Fibroblast of skin of scalp (primary cell): Measurements from ENCODE around the gene SCAPER.
"Not testable (repeated sequence)": the region's sequence is repeated elsewhere in the genome, so short reads cannot be mapped to it uniquely, and the experiment has no call there.

Experiments
- DNase-seq: peaks from one replicate; pipeline ENCODE4 v3.0.0-alpha.2; 2013

The SCAPER gene

DNA sequence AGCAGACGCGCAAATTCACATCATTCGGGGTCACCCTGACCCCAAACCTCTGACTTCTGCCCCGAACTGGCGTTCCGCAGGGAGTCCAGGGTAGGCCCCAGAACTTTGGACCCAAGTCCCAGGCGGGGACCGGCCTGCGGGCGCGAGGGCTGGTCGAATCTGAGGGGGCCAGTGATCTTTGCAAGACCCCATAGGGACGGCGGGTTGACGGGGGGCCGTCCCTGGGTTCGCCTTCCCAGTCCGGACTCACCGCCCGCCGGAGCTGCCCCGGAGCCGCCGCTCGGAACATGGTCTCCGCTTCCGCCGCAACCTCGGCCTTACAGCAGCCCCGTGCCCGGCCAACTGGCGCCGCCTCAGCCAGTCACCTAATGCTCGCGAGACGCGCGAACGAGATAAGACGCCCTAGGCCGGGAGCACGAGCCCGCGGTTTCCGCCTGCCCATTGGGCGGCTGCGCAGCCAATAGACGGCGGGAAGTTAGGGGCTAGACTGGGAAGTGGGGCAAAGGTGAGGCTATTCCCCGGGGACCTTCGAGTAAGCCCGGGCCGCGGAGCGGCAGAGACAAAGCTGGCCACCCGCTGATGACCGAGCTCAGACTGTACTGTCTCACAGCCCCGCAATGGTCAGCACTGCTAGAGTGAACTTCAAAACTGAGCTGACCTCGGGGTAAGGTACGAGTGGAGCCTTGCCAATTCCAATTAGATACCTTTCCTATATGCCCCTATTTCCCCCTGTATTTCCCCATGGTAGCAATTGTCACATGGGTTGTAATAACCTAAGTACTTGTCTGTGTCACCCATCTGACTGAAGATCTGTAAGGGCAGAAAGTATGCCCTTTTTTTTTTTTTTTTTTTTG lies 593.8 kb downstream of the SCAPER start, which contains the start of gene ETFA:
ETFA (minus strand) TSS at position 370 of the 854 bp plus-strand sequence; CDS start at position 289, 81 bp downstream.
- DNase-seq, result peak; percentile 98

DNA sequence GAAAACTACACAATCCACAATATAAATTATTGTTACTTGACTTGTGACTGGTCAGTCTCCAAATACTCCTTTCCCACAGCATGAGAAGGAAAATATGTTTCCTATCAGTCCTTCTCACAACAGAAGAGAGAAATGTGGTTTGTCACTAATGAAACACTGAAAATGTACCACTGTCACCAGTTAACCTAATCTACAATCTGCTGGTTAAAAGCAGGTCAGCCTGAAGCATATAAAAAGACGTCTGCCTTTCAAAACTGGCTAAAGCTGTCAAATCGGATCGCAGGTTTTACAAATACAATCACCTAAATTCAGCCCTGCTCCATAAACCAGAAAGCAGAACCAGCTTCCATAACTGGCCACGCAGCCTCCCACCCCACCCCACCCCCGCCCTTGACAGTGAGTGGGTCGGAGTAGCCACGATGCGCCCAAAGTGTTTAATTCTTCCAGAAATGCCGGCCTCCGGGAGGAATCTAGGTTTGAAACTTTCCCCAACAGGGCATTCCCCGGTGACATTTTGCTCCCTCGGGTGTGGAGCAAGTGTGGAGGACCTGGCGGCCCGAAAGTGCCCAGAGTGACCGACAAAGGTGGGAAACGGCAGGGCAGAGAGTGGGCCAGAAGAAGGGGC lies 594.6 kb downstream of the SCAPER start:
- peak; percentile 14 for DNase-seq

DNA sequence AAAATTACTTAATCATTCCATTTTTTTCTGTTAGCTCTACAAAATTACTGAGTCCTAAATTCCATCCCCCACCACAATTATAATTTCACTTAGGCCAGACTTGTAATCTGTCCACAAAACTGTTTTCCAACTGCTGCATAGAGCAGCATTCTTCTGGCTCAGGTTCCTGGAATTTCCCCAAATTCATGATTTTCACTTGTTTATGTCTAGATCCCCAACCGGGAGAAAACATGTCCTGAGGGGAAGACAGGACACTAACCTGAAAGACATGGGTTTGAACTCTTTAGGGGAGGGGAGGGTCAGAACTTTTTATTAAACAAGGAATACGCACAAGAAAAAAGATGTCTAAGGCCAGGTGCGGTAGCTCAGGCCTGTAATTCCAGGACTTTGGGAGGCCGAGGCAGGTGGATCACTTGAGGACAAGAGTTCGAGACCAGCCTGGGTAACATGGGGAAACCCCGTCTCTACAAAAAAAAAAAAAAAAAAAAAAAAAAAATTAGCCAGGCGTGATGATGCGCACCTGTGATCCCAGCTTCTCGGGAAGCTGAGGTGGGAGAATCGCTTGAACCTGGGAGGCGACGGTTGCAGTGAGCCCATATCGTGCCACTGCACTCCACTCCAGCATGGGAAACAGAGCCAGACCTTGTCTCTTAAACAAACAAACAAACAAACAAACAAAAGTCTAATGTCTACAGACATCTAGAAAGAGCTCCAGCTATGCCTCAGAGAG lies 595.4 kb downstream of the SCAPER start:
- no peak for DNase-seq

DNA sequence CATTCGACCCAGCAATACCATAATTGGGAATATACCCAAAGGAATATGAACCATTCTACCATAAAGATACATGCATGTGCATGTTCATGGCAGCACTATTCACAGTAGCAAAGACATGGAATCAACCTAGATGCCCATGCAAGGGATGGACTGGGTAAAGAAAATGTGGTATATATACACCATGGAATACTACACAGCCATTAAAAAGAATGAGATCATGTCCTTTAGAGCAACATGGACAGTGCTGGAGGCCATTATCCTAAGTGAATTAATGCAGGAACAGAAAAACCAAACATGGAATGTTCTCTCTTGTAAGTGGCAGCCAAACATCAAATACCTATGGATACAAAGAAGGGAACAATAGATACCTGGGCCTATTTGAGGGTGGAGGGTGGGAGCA lies 601.2 kb downstream of the SCAPER start:
- DNase-seq, result no peak

DNA sequence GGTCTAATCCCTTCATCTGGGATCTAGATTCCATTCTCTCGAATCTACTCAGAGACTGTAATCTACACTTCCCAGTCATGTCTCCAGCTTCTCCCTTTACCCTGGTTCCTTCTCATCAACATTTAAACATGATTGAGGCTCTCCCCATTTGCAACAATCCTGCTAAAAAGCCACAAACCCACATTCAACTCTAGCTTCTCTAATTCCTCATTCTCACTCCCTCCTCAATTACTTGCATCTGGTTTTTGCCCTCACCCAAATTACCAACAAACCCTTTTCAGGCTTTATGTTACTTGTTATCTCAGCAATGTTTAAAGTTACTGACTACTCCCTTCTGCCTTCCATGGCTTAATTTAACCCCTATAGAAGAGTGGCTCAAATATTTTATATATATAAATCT lies 605.4 kb downstream of the SCAPER start:
- no peak for DNase-seq

DNA sequence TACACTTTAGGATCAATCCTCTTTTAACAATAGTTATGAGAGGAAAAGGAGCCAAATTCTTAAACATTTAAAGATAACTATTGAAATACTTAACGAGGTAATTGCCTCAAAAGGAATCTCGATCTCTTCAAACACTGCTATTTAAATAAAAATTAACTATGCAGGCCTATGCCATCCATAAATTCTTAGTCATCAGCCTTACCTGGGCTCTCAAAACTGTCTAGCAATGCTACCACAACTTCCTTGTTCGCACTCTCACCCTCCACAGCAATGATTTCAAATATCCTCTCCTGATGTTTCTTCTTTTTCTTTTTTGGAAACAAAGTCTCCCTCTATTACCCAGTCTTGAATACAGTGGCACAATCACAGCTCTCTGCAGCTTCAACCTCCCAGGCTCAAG lies 606.2 kb downstream of the SCAPER start:
- DNase-seq, result no peak

DNA sequence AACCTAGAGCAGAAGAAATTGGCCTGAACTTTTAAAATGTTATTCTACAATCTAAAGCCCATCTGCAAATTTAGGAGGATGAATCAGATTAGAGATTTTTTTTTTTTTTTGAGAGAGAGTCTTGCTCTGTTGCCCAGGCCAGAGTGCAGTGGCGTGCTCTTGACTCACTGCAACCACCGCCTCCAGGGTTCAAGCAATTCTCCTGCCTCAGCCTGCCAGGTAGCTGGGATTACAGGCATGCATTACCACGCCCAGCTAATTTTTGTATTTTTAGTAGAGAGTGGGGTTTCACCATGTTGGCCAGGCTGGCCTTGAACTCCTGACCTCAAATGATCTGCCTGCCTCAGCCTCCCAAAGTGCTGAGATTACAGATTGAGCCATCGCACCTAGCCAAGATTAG lies 607.2 kb downstream of the SCAPER start:
- not testable (repeated sequence) for DNase-seq
